ENCODE measurements around the gene PDHX.

PDHX gene

GRCh38 chr11:35045236-35045820 lies 128.9 kb downstream of the PDHX start:
- peak overlapping the region in 1 of 7 experiments; percentile 23 for H3K4me3 ChIP-seq (ENCODE audit: control insufficient read depth in 1 of 7, extremely low read depth in 1 of 7, insufficient read depth in 4 of 7, low read depth in 2 of 7, low read length in 6 of 7)
- ChIA-PET POLR2A (interaction anchor here (0.9 to 2.7 kb wide), 5 partner anchors 9 to 45 kb away, joined by 3 to 15 read pairs (median 4); no protein-coding TSS in a partner anchor), CTCF (interaction anchor here (0.8 to 3.1 kb wide), 11 partner anchors 10 to 145 kb away, joined by 3 to 12 read pairs (median 3); no protein-coding TSS in a partner anchor)
- H3K27ac ChIP-seq (ENCODE audit: insufficient read depth in 1 of 2, low read depth in 1 of 2, low read length in 2 of 2, poor library complexity in 1 of 2, severe bottlenecking in 2 of 2) = peak overlapping the region; percentile 80 to 83
- WGBS (ENCODE audit: insufficient coverage) = 7% methylated on average over 7 of the region's 8 CpGs
- H3K4me1 ChIP-seq (ENCODE audit: control extremely low read depth in 1 of 4, control insufficient read depth in 4 of 4, insufficient read depth in 4 of 4, low read length in 3 of 4) = peaks cover 23 to 79% (median 68%) of the 10 kb centered on the region in 4 experiments
- no peaks in the 10 kb centered on the region for H3K36me3 ChIP-seq (ENCODE audit: control insufficient read depth in 4 of 4, insufficient read depth in 4 of 4, low read length in 3 of 4)
- H3K9me3 ChIP-seq (ENCODE audit: control extremely low read depth in 1 of 5, control insufficient read depth in 4 of 5, insufficient read depth in 2 of 5, low read depth in 1 of 5, low read length in 4 of 5) = peaks cover 0 to 8% (median 0%) of the 10 kb centered on the region in 5 experiments
- no peaks in the 10 kb centered on the region for H3K27me3 ChIP-seq (replicated peaks in 2 of 5; ENCODE audit: control insufficient read depth in 4 of 5, insufficient read depth in 5 of 5, low read length in 4 of 5)
- DNase-seq = peak; percentile 86 to 97 (median 96)
